IMR-90 (cell line): ENCODE results near the gene SF3A1. TPM values are rescaled to one million over a fixed set of nuclear protein-coding genes. Genes with fewer than 3 reads are reported as not detected.

Experiments used
- CHD1 ChIP-seq: IDR thresholded peaks from 2 replicates; pipeline ENCODE4 v1.6.1; 2012; ENCODE audit warnings: low read depth, low read length, improper control_type of control experiment
- FOS ChIP-seq: fragments of 150-350 bp; IDR thresholded peaks from 2 replicates; pipeline ENCODE4 v1.6.1; 2016; ENCODE audit warnings: low read depth, low read length
- SMC3 ChIP-seq: fragments of 150-350 bp; IDR thresholded peaks from 2 replicates; pipeline ENCODE4 v1.6.1; 2016; ENCODE audit warnings: low read depth, mild to moderate bottlenecking, antibody characterized with exemption, low read length, moderate library complexity
- polyA plus RNA-seq, 3 experiments: library from polyadenylated mRNA; depleted of rRNA; stranded (reverse); fragments of >200 nt; gene quantifications; 2 replicates each; pipeline ENCODE4 v1.2.3, GENCODE V29; 2012; ENCODE audit warnings: low replicate concordance in 1 of 3
- total RNA-seq: library from RNA; depleted of rRNA; stranded (reverse); fragments of >200 nt; gene quantifications from 2 replicates; pipeline ENCODE4 v1.2.3, GENCODE V29; 2012

The SF3A1 gene
- total and polyA plus RNA-seq, 2 of the 4 experiments (the other 2 are of a cell fraction) = 36.9 to 67.2 TPM

DNA sequence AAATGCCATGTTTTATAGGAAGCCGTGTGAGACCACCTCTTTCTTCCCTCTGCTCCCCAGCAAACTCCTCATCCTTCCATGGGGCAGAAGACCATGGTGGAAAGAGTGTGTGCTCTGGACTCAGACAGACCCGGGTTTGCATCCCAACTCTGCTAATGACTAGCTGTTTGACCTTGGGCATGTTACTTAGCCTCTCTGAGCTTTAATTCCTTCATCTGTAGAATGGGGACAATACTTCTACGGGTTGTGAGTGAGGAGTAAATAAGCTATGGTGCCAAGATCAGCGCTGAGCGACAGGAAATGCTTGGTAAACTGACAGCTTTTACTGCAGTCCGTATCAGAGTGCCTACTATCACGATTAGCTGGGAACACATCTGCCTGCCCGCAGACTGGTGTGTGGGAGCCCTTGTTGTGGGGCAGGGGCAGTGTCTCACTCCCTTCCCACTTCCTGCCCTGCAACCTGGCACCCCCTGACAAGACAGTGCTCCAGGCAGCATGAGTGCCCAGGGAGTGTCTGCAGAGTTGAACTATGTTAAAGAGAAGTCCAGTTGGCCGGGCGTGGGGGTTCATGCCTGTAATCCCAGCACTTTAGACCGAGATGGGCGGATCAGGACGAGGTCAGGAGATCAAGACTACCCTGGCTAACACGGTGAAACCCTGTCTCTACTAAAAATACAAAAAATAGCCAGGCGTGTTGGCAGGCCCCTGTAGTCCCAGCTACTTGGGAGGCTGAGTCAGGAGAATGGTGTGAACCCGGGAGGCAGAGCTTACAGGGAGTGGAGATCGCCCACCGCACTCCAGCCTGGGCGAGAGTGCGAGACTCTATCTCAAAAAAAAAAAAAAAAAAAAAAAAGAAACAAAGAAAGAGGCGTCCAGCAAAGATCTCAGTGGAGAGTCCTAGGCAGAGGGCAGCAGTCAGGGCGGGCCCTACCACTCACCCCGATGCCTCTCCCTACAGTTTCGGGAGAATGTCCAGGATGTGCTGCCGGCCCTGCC lies 42.3 kb upstream of the SF3A1 start (continued):
- TF ChIP-seq SMC3 (no peak), CHD1 (no peak), FOS (no peak)
